CD14-positive monocyte (primary cell): ENCODE results near the gene OR13C5. TPM values are rescaled to one million over a fixed set of nuclear protein-coding genes. Genes with fewer than 3 reads are reported as not detected.
"Not testable (repeated sequence)": the region's sequence is repeated elsewhere in the genome, so short reads cannot be mapped to it uniquely, and the experiment has no call there.

Experiments used
- DNase-seq, 3 donors: peaks; one replicate each; pipeline ENCODE4 v3.0.0-alpha.2; 2011 to 2022
- H2AFZ ChIP-seq: 2 replicates; pipeline ENCODE4 v1.6.0; 2012; ENCODE audit warnings: mild to moderate bottlenecking, low read depth, low read length, inconsistent platforms; ENCODE audit not compliant: insufficient read depth, poor library complexity, severe bottlenecking
- H3K27ac ChIP-seq, 2 donors: 1 replicate in 1 of 2; 2 replicates in 1 of 2; pipeline ENCODE4 v1.5.1; 2012 to 2013; ENCODE audit warnings: low read length in 2 of 2, control low read depth in 1 of 2, inconsistent platforms in 1 of 2, low read depth in 1 of 2, mild to moderate bottlenecking in 1 of 2
- H3K27me3 ChIP-seq, 2 donors: one replicate each; pipeline versions ENCODE4 v1.6.0 to v1.6.1; 2011 to 2013; ENCODE audit warnings: low read length in 2 of 2; ENCODE audit not compliant: control insufficient read depth in 2 of 2, insufficient read depth in 2 of 2
- H3K36me3 ChIP-seq, 2 donors: replicated peaks in 1 of 2; 1 replicate in 1 of 2; 2 replicates in 1 of 2; pipeline versions ENCODE4 v1.5.1 to v1.6.1; 2012 to 2013; ENCODE audit warnings: low read length in 2 of 2, control low read depth in 1 of 2, inconsistent platforms in 1 of 2, mild to moderate bottlenecking in 1 of 2; ENCODE audit not compliant: insufficient read depth in 2 of 2, control insufficient read depth in 1 of 2
- H3K4me1 ChIP-seq, 2 donors: 1 replicate in 1 of 2; 2 replicates in 1 of 2; pipeline versions ENCODE4 v1.5.1 to v1.6.1; 2012 to 2013; ENCODE audit warnings: low read length in 2 of 2, control low read depth in 1 of 2, inconsistent platforms in 1 of 2, mild to moderate bottlenecking in 1 of 2, moderate library complexity in 1 of 2; ENCODE audit not compliant: insufficient read depth in 2 of 2, control insufficient read depth in 1 of 2
- H3K4me2 ChIP-seq: replicated peaks from 2 replicates; pipeline ENCODE3; 2012; ENCODE audit warnings: low read length, moderate library complexity, mild to moderate bottlenecking; ENCODE audit not compliant: poor library complexity, severe bottlenecking; ENCODE audit errors: extremely low read depth
- H3K4me3 ChIP-seq, 3 experiments: fragments of 200-600 bp in 1 of 3; sonication (generic) in 1 of 3; replicated peaks in 1 of 3; 1 replicate in 2 of 3; 2 replicates in 1 of 3; pipeline ENCODE4 v1.5.1; 2011 to 2013; ENCODE audit warnings: low read length in 3 of 3, mild to moderate bottlenecking in 3 of 3, control low read depth in 2 of 3, low read depth in 2 of 3, inconsistent platforms in 1 of 3, moderate library complexity in 1 of 3
- H3K79me2 ChIP-seq: 2 replicates; pipeline ENCODE4 v1.6.0; 2012; ENCODE audit warnings: mild to moderate bottlenecking, control low read depth, inconsistent platforms, low read length, moderate library complexity; ENCODE audit not compliant: insufficient read depth
- H3K9ac ChIP-seq: 2 replicates; pipeline ENCODE4 v1.6.0; 2017; ENCODE audit warnings: low read length, mild to moderate bottlenecking; ENCODE audit not compliant: insufficient read depth, poor library complexity, severe bottlenecking
- H3K9me3 ChIP-seq, 2 donors: replicated peaks in 1 of 2; 1 replicate in 1 of 2; 2 replicates in 1 of 2; pipeline versions ENCODE4 v1.5.1 to v1.6.1; 2012 to 2013; ENCODE audit warnings: low read length in 2 of 2, control low read depth in 1 of 2; ENCODE audit not compliant: control insufficient read depth in 1 of 2, insufficient read depth in 1 of 2
- H4K20me1 ChIP-seq: 2 replicates; pipeline ENCODE4 v1.6.0; 2012; ENCODE audit warnings: mild to moderate bottlenecking, low read length, control low read depth, moderate library complexity; ENCODE audit not compliant: insufficient read depth
- H3K27ac Mint-ChIP-seq, 7 donors: one replicate each; pipeline ENCODE4 v1.8.0; 2020; ENCODE audit warnings: mild to moderate bottlenecking in 7 of 7, mixed read lengths in 7 of 7, moderate library complexity in 6 of 7, inconsistent platforms in 2 of 7
- H3K27me3 Mint-ChIP-seq, 3 donors: one replicate each; pipeline ENCODE4 v1.8.0; 2021 to 2022; ENCODE audit warnings: low read depth in 3 of 3, mild to moderate bottlenecking in 3 of 3, mixed read lengths in 3 of 3, moderate library complexity in 3 of 3, inconsistent platforms in 1 of 3
- H3K36me3 Mint-ChIP-seq, 2 donors: one replicate each; pipeline ENCODE4 v1.8.0; 2020; ENCODE audit warnings: mixed read lengths in 2 of 2, inconsistent platforms in 1 of 2, mild to moderate bottlenecking in 1 of 2
- H3K4me1 Mint-ChIP-seq: one replicate; pipeline ENCODE4 v1.8.0; 2020; ENCODE audit warnings: mild to moderate bottlenecking, mixed read lengths
- H3K4me3 Mint-ChIP-seq, 2 donors: one replicate each; pipeline ENCODE4 v1.8.0; 2020; ENCODE audit warnings: mild to moderate bottlenecking in 2 of 2, mixed read lengths in 2 of 2, moderate library complexity in 1 of 2
- H3K9me3 Mint-ChIP-seq, 7 donors: one replicate each; pipeline ENCODE4 v1.8.0; 2020 to 2022; ENCODE audit warnings: mixed read lengths in 7 of 7, mild to moderate bottlenecking in 6 of 7, moderate library complexity in 6 of 7, inconsistent platforms in 2 of 7
- CTCF ChIP-seq: fragments of 200-600 bp; IDR thresholded peaks from one replicate; pipeline ENCODE4 v1.8.0; 2022; ENCODE audit warnings: antibody characterized with exemption, mild to moderate bottlenecking
- WGBS: methylation state at CpG from one replicate; pipeline ENCODE4 v1.1.5; 2013; ENCODE audit warnings: missing lambda C conversion rate; ENCODE audit not compliant: insufficient coverage; 5-methylcytosine and 5-hydroxymethylcytosine counted together
- intact Hi-C, 2 donors: fragments of 100-400 bp; cut with micrococcal nuclease; formaldehyde crosslinking; loops; one replicate each; pipeline versions ENCODE4 v1.15.0 to v1.15.1; 2023
- polyA plus RNA-seq, 3 donors: library from polyadenylated mRNA; depleted of rRNA in 1 of 3; unstranded in 2 of 3; stranded (reverse) in 1 of 3; fragments of 300-500 nt in 2 of 3; fragments of >200 nt in 1 of 3; fragmentation: Illumina TruSeq in 2 of 3; gene quantifications; 1 replicate in 2 of 3; 2 replicates in 1 of 3; pipeline ENCODE4 v1.2.3, GENCODE V29; 2012 to 2021

The OR13C5 gene
- polyA plus RNA-seq, 3 donors: not detected

- H3K79me2 ChIP-seq: no peaks in the 10 kb centered on the region
- peaks cover 0 to 1% (median 0%) of the 10 kb centered on the region in 3 donors for H3K27me3 Mint-ChIP-seq
- H3K4me3 Mint-ChIP-seq: no peak overlapping the region
- H3K9ac ChIP-seq: no peak overlapping the region
- no peak overlapping the region for H3K4me3 ChIP-seq
- no peaks in the 10 kb centered on the region for H3K36me3 Mint-ChIP-seq
- H3K27ac ChIP-seq: no peak overlapping the region
- no peak overlapping the region for H3K4me2 ChIP-seq
- no peaks in the 10 kb centered on the region for H3K9me3 ChIP-seq
- H3K9me3 Mint-ChIP-seq: no peaks in the 10 kb centered on the region
- H3K36me3 ChIP-seq: no peaks in the 10 kb centered on the region
- H3K27ac Mint-ChIP-seq: no peak overlapping the region
- H3K27me3 ChIP-seq: no peaks in the 10 kb centered on the region
- DNase-seq: no peak
- H3K4me1 ChIP-seq: no peaks in the 10 kb centered on the region
- intact Hi-C loops: no loop called here
- H3K4me1 Mint-ChIP-seq: no peaks in the 10 kb centered on the region
- 77% methylated on average over 3 of the region's 3 CpGs for WGBS
- no peaks in the 10 kb centered on the region for H4K20me1 ChIP-seq
- TF ChIP-seq CTCF: no peak
- H2AFZ ChIP-seq: no peak overlapping the region
These were observed 5.6 kb upstream of the OR13C5 start for GRCh38 chr9:104604801-104605200.

- 71% methylated on average over 1 of the region's 3 CpGs for WGBS
- not testable (repeated sequence) for H3K4me1 Mint-ChIP-seq
These were observed 464 bp downstream of the OR13C5 start for GRCh38 chr9:104598749-104599148.

More at GRCh38 chr9:104598749-104599148, 464 bp downstream of the OR13C5 start:
- H3K79me2 ChIP-seq, H3K27me3 ChIP-seq, H3K27ac ChIP-seq, H3K4me3 Mint-ChIP-seq, H4K20me1 ChIP-seq, H3K9ac ChIP-seq, H3K9me3 ChIP-seq, H3K4me1 ChIP-seq, H3K4me2 ChIP-seq, H3K36me3 ChIP-seq, intact Hi-C loops, H3K27ac Mint-ChIP-seq, H3K27me3 Mint-ChIP-seq, H3K36me3 Mint-ChIP-seq, H3K4me3 ChIP-seq, H2AFZ ChIP-seq, DNase-seq: not testable (repeated sequence)
- H3K9me3 Mint-ChIP-seq: peaks cover 0 to 10% (median 0%) of the 10 kb centered on the region in 7 donors
